ENCODE results near the gene INPP5A. TPM values are rescaled to one million over a fixed set of nuclear protein-coding genes. Genes with fewer than 3 reads are reported as not detected.
"Not testable (repeated sequence)": the region's sequence is repeated elsewhere in the genome, so short reads cannot be mapped to it uniquely, and the experiment has no call there.

The INPP5A gene
- polyA plus RNA-seq, 1 donor: 51.2 TPM

DNA sequence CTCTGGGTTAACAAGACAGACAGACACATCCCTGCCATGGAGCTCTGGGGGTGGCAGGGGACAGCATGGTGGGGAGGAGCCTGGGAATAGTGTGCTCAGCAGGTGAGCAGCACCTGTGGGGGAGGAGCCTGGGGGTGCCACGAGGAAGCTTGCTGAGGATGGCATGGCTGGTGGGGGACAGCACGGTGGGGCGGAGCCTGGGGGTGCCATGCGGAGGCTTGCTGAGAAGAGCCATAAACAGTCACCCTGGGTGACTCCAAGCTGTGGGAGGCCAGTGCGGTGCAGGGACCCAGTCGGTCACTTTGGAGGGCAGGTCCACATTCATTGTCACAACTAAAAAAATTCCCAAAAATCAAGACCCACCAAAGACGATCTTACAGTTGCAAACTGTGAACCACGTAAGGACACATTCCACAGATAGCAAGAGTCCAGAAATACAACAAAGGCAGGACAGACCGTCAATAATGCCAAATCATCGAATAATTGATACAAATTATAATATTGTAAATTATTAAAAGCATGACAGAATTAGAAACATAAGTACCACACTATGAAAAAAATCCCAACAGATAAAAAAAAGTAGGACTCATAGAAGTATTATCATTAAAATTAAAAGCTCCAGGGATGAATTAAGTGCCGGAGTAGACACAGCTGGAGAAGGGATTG is 223.9 kb downstream of the INPP5A start:
- DNase-seq (ENCODE audit: low read depth): no peak

DNA sequence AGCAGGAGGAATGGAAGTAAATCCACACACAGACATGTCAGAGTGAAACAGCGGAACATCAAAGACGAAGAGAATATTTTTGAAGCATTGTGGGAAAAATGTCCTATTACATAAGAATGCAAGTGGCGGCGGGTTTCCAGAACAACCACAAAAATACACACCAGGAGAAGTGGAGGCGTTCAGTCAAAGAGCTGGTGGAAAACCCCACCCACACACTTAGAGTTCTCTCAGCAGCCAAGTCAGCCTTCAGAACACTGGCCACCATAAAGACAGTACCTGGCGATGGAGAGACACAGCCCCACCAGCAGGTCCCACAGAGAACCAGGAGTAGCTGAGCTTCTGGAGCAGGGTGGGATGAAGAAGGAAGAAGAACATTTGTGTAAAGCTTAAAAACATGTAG is 224.7 kb downstream of the INPP5A start:
- DNase-seq (ENCODE audit: low read depth): no peak

DNA sequence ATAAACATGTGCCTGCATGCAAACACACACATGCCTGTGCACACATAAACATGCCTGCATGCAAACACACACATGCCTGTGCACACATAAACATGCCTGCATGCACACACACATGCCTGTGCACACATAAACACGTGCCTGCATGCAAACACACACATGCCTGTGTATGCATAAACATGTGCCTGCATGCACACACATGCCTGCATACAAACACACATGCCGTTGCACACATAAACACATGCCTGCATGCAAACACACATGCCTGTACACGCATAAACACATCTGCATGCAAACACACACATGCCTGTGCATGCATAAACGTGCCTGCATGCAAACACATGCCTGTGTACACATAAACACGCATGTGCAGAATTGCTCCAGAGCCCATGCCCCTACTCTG is 226.0 kb downstream of the INPP5A start:
- DNase-seq (ENCODE audit: low read depth): no peak

DNA sequence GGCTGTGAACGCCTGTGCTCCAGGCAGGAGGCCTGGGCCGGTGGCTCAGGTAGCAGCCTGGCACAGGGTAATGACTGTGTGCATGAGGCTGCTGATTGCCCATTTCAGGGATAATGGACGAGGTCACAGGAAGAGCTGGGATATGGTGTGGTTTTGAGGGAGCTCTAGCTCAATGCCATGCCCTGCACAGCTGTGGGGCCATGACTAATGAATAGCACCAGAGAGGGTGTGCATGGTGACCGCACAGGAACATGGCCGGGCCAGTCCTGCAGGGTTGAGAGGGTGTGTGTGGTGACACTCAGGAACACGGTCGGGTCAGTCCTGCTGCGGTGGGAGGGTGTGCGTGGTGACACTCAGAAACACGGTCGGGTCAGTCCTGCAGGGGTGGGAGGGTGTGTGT is 226.5 kb downstream of the INPP5A start:
- DNase-seq (ENCODE audit: low read depth): no peak

DNA sequence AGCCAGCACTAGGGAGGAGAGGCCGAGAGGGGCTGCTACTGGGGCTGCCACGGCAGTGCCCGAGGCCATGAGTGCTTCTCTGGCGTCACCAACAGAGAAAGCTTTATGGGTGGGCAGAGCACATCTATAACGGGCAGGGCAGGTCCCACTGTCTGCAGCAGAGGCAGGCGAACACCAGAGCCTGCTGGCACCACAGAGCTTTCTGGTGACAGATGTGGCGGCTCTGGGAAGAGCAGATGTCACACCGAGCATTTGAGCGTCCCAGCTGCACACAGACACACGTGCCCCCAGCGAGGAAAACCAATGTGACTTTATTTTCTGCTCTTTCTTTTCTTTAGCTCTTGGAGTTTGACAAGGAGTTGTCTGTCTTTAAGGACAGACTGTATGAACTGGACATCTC is 227.8 kb downstream of the INPP5A start:
- DNase-seq (ENCODE audit: low read depth): no peak

DNA sequence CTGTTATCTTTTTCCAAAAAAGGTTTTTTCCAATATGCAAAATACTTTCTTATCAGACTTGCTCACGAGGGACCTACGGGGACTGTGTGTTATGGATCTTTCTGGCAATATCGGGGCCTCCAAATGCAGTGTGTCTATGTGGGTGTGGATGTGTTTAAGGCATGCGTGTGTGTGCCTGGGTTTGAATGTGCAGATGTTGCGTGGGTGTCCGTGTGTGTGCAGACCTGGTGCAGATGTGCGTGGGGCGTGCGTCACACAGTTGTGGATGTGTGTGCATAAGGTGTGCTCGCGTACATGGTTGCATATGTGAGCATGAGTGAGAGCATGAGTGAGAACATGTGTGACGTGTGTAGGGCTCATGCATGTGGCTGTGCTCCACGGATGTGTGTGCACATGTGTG is 228.7 kb downstream of the INPP5A start:
- no peak for DNase-seq (ENCODE audit: low read depth)

DNA sequence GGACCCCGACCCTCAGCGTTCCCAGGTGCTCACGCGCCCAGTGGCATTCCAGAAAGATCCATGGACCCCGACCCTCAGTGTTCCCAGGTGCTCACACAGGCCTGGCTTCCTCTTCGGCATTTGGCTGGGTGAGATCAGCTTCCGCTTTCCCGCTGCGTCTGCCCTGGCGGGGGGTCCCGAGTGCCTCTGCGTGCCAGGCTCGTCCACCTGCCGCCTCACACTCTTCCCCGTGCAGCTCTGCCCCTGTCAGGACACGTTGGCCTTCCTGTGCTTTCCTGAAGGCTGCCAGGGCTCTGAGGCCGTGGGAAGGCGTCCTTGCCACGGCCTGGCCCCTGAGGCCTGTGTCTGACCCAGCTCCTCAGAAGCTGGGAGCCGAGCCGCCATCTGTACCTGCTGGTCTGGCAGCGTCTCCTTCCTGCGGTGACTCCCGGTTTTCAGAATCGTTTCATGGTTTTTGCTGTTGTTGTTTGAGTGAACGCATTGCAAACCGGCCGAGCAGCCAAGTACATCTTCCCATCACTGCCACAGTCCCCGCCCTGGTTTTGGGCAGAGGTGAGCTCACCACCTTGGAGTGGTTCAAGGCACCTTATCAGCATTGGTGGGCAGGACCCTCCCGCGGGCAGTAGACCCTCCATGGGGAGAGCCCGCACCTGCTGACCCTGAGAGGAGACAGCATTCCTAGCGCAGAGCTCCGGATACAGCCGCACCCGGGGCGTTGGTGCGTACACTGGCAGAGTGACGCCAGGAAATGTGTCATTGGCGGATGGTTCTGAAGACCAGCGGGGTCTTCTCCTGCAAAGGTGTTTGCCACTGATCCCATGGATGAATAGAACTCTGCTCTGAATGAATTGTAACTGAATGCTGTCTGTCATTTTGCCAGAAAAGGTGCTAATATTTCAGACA is 231.0 kb downstream of the INPP5A start:
- no peak for DNase-seq (ENCODE audit: low read depth)

DNA sequence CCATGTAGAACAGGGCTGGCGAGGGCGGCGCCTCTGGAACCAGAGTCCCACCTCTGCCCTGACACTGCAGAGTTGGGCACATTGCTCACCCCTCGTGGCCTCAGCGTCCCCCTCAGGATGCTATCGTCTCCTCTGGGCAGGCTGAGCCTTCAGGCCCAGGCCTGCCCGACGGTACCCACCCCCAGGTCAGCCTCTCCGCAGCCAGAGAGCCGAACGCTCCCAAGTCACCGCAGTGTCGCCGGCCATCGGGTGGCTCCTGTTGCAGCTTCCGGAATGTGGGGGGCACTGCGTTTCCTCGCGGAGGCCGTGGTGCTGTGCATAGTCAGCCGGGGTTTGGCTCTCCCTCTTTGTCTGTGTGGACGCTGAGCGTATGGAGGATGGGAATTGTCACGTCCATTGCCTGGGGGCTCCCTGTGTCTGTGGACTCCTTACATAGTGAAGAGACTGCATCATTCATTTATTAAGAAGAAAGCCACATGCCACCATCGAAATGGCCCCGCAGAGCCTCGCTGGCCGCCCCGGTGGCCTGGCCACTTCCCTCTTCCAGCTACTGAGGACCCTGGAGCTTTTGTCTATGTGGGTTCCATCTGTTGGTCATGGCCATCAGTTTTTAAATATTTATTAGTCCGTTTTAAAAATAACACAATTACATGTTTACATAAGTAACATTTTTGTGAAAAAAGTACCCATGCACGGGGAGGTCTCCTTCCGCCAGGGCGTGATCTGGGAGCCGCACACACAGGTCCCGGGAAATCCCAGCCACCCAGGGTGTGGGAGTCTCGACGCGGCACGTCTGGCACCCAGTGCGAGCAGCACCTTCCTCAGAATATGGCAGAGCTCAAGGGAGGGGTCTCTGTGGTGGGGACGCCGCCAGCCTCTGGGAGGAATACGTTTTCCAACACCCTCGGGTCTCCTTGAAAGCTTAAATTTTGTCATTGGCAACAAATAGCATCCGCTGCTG is 232.8 kb downstream of the INPP5A start:
- DNase-seq (ENCODE audit: low read depth): no peak

DNA sequence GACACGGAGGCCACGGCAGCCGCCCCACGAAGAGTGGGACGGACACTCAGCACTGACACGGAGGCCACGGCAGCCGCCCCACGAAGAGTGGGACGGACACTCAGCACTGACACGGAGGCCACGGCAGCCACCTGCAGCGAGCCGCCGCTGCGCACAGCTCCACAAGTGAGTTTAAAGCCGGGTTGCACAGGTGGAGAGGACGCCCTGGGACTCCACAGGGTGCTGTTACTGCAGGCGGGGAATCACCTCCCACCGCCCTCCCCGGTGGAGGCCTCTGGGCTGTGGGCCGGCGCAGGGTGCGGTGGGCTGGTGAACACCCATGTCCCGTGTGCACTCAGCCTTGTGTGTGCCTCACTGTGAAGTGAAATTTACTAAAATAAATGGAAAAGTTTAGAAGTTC is 235.2 kb downstream of the INPP5A start:
- DNase-seq (ENCODE audit: low read depth): not testable (repeated sequence)

DNA sequence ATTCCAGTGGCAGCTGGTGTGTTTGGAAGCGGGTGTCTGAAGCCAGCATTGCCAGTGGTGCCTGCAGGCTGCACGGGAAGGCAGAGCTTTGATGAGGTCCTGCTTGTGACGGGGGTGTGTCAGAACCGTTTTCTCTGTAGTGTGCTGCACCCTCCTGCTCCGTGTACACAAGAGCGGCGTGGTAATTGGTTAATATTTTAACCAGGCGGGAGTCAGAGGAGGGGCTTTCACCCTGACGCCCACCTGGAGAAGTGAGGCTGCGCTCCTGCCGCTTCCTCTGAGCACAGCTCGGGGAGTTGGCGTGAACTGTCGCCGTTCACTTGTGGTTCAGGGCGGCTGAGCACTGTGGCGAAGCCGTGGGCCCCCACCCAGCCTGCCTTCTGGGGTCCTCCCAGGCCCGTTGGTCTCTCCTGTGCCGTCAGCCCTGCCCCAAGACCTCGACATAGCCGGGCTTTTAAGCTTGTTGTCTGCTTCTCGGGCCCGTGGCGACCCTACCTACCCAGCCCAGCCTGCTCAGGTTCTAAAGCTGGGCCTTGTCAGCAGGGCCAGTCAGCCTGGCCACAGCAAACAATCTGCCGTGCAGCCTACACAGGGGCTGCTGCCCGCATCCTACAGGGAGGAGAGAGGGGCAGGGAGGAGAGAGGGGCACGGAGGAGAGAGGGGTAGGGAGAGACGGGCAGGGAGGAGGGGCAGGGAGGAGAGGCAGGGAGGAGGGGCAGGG is 236.8 kb downstream of the INPP5A start:
- no peak for DNase-seq (ENCODE audit: low read depth)

DNA sequence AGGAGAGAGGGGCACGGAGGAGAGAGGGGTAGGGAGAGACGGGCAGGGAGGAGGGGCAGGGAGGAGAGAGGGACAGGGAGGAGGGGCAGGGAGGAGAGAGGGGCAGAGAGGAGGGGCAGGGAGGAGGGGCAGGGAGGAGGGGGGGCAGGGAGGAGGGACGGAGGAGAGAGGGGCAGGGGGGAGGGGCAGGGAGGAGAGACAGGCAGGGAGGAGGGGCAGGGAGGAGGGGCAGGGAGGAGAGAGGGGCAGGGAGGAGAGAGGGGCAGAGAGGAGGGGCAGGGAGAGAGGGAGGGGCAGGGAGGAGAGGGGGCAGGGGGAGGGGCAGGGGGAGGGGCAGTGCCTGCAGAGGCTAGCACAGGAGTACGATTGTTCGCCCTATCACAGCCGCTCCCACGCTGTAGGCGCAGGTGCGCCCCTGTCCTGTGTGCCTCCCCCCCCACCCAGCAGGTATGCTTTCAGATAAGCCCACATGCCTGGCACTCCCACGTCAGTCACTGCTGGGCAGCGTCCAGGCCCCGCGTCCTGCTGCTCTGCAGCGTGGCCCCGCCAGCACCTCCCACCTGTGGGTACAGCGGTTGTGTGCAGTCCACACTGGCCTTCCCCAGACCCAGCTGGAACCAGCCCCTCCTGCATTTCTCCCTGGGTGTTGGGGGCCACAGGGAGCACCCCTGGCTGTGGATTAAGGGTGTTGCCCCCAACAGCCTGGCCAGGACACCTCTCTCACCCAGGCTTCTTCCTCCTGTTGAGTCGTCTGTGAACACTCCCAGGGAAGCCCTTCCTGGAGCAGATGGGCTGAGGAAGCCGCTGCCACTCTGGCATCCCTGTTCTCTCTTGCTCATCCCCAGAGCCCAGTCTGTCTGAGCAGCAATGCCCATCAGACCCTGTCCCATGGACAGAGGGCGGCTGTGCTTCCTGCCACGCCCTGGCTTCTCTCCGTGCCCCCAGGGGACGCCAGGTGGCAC is 237.6 kb downstream of the INPP5A start:
- no peak for DNase-seq (ENCODE audit: low read depth)

DNA sequence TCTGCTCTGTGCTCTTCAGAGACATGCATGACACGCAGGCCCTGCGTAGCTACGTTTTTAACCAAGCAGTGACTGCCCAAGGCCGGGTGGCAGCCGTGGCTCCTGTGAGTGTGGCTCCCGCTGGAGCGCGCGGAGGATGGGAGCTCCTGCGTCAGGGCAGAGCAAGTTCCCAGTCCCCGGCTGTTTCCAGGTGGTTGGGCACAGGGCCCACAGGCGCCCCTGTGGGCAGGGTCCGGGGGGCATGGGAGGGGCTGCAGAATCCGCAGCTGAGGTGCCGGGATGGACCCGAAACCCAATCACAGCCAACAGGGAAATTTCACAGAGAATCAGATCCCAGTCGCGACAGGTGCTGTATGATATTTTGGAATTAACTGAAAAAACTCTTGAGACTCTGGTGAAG is 238.6 kb downstream of the INPP5A start:
- DNase-seq (ENCODE audit: low read depth): no peak

DNA sequence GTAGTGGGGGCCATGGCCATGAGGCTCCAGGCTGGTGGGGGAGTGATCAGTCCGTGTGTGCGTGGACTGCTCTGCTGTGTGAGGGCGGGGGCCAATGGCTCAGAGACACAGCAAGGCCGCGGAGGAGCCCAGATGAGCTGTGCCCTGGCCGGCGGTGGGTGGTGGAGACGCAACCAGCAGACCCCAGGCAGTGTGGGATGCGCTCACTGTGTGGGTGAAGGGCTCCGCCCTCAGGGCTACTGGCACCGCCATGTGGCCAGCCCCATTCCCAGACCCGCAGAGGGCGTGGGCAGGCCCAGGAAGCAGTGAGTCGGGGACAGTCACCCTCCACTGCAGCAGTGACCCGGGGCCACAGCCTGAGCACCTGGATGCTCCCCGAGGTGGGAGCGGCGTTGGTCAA is 239.2 kb downstream of the INPP5A start:
- no peak for DNase-seq (ENCODE audit: low read depth)

DNA sequence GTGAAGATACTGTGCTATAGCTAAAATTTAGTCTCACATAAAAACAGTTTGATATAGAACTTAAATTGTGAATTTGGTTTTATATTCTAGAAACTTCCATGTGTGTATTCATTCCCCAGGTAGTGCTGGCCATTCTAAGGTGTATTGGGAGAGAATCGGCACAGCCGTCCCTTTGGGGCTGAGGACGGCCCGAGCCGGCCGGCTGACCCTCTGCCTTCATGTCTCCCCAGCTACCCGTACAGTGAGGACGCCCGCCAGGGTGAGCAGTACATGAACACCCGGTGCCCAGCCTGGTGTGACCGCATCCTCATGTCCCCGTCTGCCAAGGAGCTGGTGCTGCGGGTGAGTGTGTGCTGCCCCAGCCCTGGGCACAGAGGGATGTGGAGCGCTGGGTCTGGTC is 239.9 kb downstream of the INPP5A start:
- DNase-seq (ENCODE audit: low read depth): no peak

DNA sequence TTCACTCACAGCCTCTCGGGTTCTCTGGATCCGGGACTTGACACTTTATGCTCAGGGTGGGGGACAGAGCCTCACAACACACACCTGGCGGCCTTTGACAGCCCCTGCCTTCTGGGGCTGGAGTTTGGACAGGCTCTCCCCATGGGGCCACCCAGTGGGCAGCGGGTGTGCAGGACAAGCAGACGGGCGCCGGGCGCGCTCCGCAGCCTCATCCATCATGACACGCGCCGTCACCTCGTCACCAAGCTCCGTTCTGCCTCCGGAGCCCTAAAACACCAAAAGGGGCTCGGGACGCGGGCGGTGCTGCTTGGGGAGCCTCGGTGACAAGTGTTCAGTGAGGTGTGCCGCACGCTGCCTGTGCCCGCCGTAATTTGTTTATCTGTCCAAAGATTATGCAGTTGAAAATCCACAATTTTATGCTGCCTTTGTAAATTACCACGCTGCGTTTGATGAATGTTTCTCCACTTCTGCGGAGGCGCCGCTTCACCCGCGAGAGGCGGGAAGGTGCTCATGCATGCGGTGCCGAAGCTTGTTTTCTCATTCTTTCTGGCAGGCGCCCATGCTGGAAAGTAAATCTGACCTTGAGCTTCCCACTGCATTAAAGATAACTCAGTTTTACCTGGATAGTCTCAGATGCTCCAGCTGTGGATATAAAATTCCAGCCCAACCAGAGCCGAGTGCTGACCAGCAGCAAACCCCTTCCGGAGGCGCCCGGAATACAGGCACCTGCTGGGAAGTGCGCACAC is 242.1 kb downstream of the INPP5A start:
- no peak for DNase-seq (ENCODE audit: low read depth)

DNA sequence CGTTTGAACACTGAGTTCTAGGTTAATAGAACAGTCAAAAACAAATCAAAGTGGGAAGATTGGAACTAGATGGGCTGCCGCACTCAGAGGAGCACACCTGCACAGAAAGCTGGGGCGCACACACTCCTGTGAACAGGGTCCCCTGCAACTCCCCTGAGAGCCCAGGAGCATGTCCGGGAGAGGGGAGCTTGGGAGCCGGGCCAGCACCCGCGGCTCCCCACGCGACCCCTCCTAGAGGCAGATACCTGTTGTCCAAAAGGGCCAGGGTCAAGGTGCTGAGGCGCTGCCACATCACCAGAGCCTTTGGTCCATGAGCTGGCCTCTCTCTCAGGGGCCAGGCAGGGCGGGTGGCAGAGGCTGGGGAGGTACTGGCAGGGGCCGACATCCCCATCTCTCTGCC is 242.8 kb downstream of the INPP5A start:
- DNase-seq (ENCODE audit: low read depth): no peak

DNA sequence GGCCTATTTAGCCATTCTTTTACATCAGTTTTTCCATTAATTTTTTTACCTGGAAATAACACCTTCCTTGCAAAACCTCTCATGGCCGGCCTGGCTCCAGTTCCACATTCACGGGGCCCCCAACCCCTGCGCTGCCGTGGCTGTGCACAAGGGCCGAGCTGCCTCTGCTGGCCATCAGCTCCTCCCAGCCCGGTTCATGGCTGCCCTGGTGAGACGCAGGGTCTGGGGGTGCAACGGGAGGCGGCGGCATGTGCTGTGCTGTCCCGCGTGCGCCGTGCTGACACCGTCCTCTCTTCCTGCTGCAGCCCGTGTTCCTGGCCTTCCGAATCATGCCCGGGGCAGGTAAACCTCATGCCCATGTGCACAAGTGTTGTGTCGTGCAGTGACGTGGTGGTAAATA is 244.0 kb downstream of the INPP5A start:
- DNase-seq (ENCODE audit: low read depth): no peak

DNA sequence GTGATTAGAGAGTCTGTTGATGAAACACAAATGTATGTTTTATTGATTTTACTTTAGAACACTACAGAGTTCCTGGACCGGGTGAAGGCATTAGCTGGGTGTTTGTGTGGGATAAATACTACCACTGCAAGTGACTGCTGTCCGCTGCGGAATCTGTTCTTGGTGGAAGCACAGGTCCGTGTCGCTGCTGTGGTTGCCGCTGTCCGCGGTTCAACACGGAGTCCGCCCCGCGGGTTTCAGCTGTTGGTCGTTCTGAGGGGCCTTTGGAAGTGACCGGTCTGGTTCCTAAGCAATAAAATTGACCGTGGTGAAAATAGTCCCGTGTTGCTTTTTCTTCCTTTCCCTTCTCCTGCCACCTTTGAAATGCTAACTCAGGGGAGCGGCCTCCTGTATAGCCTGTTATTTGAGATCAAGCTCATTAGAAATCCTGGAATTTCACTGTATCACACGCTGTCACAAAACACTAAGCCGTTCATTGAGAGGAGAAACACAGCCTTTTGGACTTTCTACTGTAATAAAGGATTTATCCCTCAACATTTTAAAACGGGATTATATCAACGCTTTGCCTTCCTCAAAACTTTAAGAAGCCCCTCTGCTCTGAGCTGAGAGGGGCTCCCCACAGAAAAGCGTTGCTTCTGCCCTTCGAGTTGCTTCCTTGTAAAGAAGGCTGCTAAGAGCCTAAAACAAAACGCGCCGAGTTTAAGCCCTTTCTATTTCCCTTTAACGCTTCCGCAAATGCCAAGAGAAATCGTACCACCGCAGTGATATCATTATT is 245.8 kb downstream of the INPP5A start:
- no peak for DNase-seq (ENCODE audit: low read depth)
